ENCODE data around the gene KRTAP1-1.

DNA sequence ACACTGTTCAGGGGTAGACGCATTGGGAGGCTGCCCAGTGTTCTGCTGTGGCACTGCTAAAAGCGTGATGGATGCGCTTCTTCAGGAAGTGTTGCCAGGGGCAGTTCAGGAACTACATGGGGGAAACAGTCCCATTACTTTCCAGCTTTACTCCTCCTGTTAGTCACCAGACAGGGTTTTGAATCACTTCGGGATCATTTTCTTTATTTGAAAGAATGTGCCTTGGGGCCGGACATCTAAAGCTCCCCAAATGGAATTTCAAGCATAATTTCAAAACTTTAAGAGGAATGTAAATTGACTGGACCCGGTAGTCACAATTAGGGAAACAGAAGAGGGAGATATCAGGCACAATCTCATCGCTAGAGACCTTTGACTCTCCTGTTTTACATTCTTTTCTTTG, 7.2 kb upstream of the KRTAP1-1 start:
- TF ChIP-seq EZH2 (IDR thresholded peaks at IDR 0.05; ENCODE audit: low read depth, unreplicated experiment), result no peak
- TF ChIP-seq, protein P1, sequence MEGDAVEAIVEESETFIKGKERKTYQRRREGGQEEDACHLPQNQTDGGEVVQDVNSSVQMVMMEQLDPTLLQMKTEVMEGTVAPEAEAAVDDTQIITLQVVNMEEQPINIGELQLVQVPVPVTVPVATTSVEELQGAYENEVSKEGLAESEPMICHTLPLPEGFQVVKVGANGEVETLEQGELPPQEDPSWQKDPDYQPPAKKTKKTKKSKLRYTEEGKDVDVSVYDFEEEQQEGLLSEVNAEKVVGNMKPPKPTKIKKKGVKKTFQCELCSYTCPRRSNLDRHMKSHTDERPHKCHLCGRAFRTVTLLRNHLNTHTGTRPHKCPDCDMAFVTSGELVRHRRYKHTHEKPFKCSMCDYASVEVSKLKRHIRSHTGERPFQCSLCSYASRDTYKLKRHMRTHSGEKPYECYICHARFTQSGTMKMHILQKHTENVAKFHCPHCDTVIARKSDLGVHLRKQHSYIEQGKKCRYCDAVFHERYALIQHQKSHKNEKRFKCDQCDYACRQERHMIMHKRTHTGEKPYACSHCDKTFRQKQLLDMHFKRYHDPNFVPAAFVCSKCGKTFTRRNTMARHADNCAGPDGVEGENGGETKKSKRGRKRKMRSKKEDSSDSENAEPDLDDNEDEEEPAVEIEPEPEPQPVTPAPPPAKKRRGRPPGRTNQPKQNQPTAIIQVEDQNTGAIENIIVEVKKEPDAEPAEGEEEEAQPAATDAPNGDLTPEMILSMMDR (conservative IDR thresholded peaks at IDR 0.05; ENCODE audit: low read depth in 2 of 2), result no peak
- TF ChIP-seq, protein P2, sequence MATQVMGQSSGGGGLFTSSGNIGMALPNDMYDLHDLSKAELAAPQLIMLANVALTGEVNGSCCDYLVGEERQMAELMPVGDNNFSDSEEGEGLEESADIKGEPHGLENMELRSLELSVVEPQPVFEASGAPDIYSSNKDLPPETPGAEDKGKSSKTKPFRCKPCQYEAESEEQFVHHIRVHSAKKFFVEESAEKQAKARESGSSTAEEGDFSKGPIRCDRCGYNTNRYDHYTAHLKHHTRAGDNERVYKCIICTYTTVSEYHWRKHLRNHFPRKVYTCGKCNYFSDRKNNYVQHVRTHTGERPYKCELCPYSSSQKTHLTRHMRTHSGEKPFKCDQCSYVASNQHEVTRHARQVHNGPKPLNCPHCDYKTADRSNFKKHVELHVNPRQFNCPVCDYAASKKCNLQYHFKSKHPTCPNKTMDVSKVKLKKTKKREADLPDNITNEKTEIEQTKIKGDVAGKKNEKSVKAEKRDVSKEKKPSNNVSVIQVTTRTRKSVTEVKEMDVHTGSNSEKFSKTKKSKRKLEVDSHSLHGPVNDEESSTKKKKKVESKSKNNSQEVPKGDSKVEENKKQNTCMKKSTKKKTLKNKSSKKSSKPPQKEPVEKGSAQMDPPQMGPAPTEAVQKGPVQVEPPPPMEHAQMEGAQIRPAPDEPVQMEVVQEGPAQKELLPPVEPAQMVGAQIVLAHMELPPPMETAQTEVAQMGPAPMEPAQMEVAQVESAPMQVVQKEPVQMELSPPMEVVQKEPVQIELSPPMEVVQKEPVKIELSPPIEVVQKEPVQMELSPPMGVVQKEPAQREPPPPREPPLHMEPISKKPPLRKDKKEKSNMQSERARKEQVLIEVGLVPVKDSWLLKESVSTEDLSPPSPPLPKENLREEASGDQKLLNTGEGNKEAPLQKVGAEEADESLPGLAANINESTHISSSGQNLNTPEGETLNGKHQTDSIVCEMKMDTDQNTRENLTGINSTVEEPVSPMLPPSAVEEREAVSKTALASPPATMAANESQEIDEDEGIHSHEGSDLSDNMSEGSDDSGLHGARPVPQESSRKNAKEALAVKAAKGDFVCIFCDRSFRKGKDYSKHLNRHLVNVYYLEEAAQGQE (IDR thresholded peaks at IDR 0.05; ENCODE audit: unreplicated experiment), result no peak
- TF ChIP-seq POLR2AphosphoS5 (IDR thresholded peaks at IDR 0.05; ENCODE audit: low read depth), result no peak
- no peak for TF ChIP-seq EZH2phosphoT487 (IDR thresholded peaks at IDR 0.05; ENCODE audit: unreplicated experiment)
- no peak for TF ChIP-seq NANOG (IDR thresholded peaks at IDR 0.05; ENCODE audit: borderline replicate concordance)
- TF ChIP-seq, protein P3, sequence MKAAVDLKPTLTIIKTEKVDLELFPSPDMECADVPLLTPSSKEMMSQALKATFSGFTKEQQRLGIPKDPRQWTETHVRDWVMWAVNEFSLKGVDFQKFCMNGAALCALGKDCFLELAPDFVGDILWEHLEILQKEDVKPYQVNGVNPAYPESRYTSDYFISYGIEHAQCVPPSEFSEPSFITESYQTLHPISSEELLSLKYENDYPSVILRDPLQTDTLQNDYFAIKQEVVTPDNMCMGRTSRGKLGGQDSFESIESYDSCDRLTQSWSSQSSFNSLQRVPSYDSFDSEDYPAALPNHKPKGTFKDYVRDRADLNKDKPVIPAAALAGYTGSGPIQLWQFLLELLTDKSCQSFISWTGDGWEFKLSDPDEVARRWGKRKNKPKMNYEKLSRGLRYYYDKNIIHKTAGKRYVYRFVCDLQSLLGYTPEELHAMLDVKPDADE (IDR thresholded peaks at IDR 0.05), result no peak
- no peak for TF ChIP-seq ZNF331 (CRISPR knock-in tag; IDR thresholded peaks at IDR 0.05; ENCODE audit: low read depth)

Measured in GM23338 (cell line).